CD4-positive, alpha-beta T cell (primary cell): ENCODE measurements around the gene KMT2B. TPM values are rescaled to one million over a fixed set of nuclear protein-coding genes. Genes with fewer than 3 reads are reported as not detected.
"Not testable (repeated sequence)": the region's sequence is repeated elsewhere in the genome, so short reads cannot be mapped to it uniquely, and the experiment has no call there.

Source experiments
- ATAC-seq: fragments of 200-7000 bp; cut with Tn5 transposase; one replicate; pipeline ENCODE4 v1.10.0; 2022; ENCODE audit warnings: mild to moderate bottlenecking; ENCODE audit not compliant: poor library complexity
- CTCF ChIA-PET: fragments of 350-600 bp; sonication (Branson Sonifier 250); formaldehyde crosslinking; loops from one replicate; lab custom pipeline; 2021; ENCODE audit warnings: antibody characterized with exemption, inconsistent platforms; lab: Charles Lee
- POLR2A ChIA-PET: fragments of 350-600 bp; sonication (Branson Sonifier 250); formaldehyde crosslinking; loops from one replicate; lab custom pipeline; 2021; ENCODE audit warnings: antibody characterized with exemption, inconsistent platforms; lab: Charles Lee
- DNase-seq, 14 experiments: peaks; one replicate each; pipeline ENCODE4 v3.0.0-alpha.2; 2013 to 2020; ENCODE audit warnings: mixed read lengths in 2 of 14
- H3K27ac ChIP-seq, 2 donors: one replicate each; pipeline versions ENCODE4 v1.5.1 to v1.7.0; 2013; ENCODE audit warnings: low read length in 2 of 2, low read depth in 1 of 2, mild to moderate bottlenecking in 1 of 2
- H3K27me3 ChIP-seq, 2 experiments: 1 replicate in 1 of 2; 2 replicates in 1 of 2; pipeline versions ENCODE4 v1.6.1 to v1.7.0; 2013; ENCODE audit warnings: low read length in 2 of 2, control low read depth in 1 of 2, mild to moderate bottlenecking in 1 of 2, moderate library complexity in 1 of 2; ENCODE audit not compliant: insufficient read depth in 2 of 2, control insufficient read depth in 1 of 2
- H3K36me3 ChIP-seq: one replicate; pipeline ENCODE4 v1.6.1; 2013; ENCODE audit warnings: low read length, control low read depth; ENCODE audit not compliant: insufficient read depth
- H3K4me1 ChIP-seq: one replicate; pipeline ENCODE4 v1.6.1; 2013; ENCODE audit warnings: low read length, control low read depth; ENCODE audit not compliant: insufficient read depth
- H3K4me3 ChIP-seq: one replicate; pipeline ENCODE4 v1.5.1; 2013; ENCODE audit warnings: mild to moderate bottlenecking, low read length, moderate library complexity
- H3K9me3 ChIP-seq, 2 experiments: 1 replicate in 1 of 2; 2 replicates in 1 of 2; pipeline versions ENCODE4 v1.6.1 to v1.7.0; 2013; ENCODE audit warnings: low read length in 2 of 2, mild to moderate bottlenecking in 2 of 2, control low read depth in 1 of 2, moderate library complexity in 1 of 2; ENCODE audit not compliant: control insufficient read depth in 1 of 2, insufficient read depth in 1 of 2
- H3K27ac Mint-ChIP-seq: one replicate; pipeline ENCODE4 v1.8.0; 2020; ENCODE audit warnings: mixed read lengths
- H3K27me3 Mint-ChIP-seq: one replicate; pipeline ENCODE4 v1.8.0; 2021; ENCODE audit warnings: mixed read lengths
- H3K36me3 Mint-ChIP-seq: one replicate; pipeline ENCODE4 v1.8.0; 2021; ENCODE audit warnings: low read depth, mixed read lengths
- H3K4me1 Mint-ChIP-seq: one replicate; pipeline ENCODE4 v1.8.0; 2021; ENCODE audit warnings: low read depth, mixed read lengths
- H3K4me3 Mint-ChIP-seq: one replicate; pipeline ENCODE4 v1.8.0; 2020; ENCODE audit warnings: mild to moderate bottlenecking, mixed read lengths
- H3K9me3 Mint-ChIP-seq: one replicate; pipeline ENCODE4 v1.8.0; 2020; ENCODE audit warnings: mixed read lengths
- CTCF ChIP-seq: fragments of 200-600 bp; IDR thresholded peaks from one replicate; pipeline ENCODE4 v1.8.0; 2022; ENCODE audit warnings: antibody characterized with exemption, mild to moderate bottlenecking
- intact Hi-C, 2 experiments: fragments of 100-400 bp; cut with DNase I in 1 of 2; cut with micrococcal nuclease in 1 of 2; formaldehyde crosslinking; loops; one replicate each; pipeline versions ENCODE4 v1.15.1 to v1.9.0; 2023 to 2025; cut with DNase I, micrococcal nuclease
- total RNA-seq, 174 experiments: library from RNA in 2 of 174; stranded (reverse) in 2 of 174; gene quantifications; one replicate each; pipeline ENCODE4 v1.2.3 and lab custom pipeline; 2021 to 2026

Gene KMT2B
- total RNA-seq, 2 experiments from 2014 or later: 59.4 to 59.7 TPM

GRCh38 chr19:35723671-35724070 lies 5.9 kb downstream of the KMT2B start:
- no peaks in the 10 kb centered on the region for H3K27me3 ChIP-seq
- H3K36me3 Mint-ChIP-seq: peaks cover 87% of the 10 kb centered on the region
- peaks cover 13% of the 10 kb centered on the region for H3K4me1 ChIP-seq
- TF ChIP-seq CTCF: no peak
- no peak for ATAC-seq
- H3K9me3 Mint-ChIP-seq: no peaks in the 10 kb centered on the region
- H3K27me3 Mint-ChIP-seq: no peaks in the 10 kb centered on the region
- peaks cover 88% of the 10 kb centered on the region for H3K36me3 ChIP-seq
- POLR2A ChIA-PET: no interaction called here
- intact Hi-C loops: no loop called here
- H3K27ac ChIP-seq: no peak overlapping the region
- H3K4me3 Mint-ChIP-seq: no peak overlapping the region
- H3K4me3 ChIP-seq: no peak overlapping the region
- CTCF ChIA-PET: no interaction called here
- H3K4me1 Mint-ChIP-seq: peaks cover 20% of the 10 kb centered on the region
- no peak for DNase-seq
- no peak overlapping the region for H3K27ac Mint-ChIP-seq
- no peaks in the 10 kb centered on the region for H3K9me3 ChIP-seq

GRCh38 chr19:35724132-35724531 lies 6.3 kb downstream of the KMT2B start:
- H3K27me3 Mint-ChIP-seq: not testable (repeated sequence)
- H3K36me3 Mint-ChIP-seq: peaks cover 90% of the 10 kb centered on the region

GRCh38 chr19:35724560-35724959 lies 6.8 kb downstream of the KMT2B start:
- no peaks in the 10 kb centered on the region for H3K27me3 Mint-ChIP-seq
- H3K9me3 Mint-ChIP-seq: no peaks in the 10 kb centered on the region
- no peak overlapping the region for H3K27ac ChIP-seq
- H3K4me3 ChIP-seq: no peak overlapping the region
- ChIA-PET CTCF (no interaction called here), POLR2A (no interaction called here)
- H3K4me1 ChIP-seq: peaks cover 5% of the 10 kb centered on the region
- H3K27ac Mint-ChIP-seq: no peak overlapping the region
- peaks cover 96% of the 10 kb centered on the region for H3K36me3 ChIP-seq
- H3K27me3 ChIP-seq: no peaks in the 10 kb centered on the region
- DNase-seq: no peak
- peaks cover 11% of the 10 kb centered on the region for H3K4me1 Mint-ChIP-seq
- H3K4me3 Mint-ChIP-seq: no peak overlapping the region
- no peak for ATAC-seq
- H3K9me3 ChIP-seq: no peaks in the 10 kb centered on the region
- peaks cover 90% of the 10 kb centered on the region for H3K36me3 Mint-ChIP-seq
- intact Hi-C loops: no loop called here
- TF ChIP-seq CTCF: no peak

More at GRCh38 chr19:35724132-35724531, 6.3 kb downstream of the KMT2B start:
- DNase-seq, H3K27ac ChIP-seq, H3K4me3 Mint-ChIP-seq, H3K9me3 Mint-ChIP-seq, H3K27ac Mint-ChIP-seq, H3K9me3 ChIP-seq, intact Hi-C loops, CTCF ChIA-PET, H3K4me1 ChIP-seq, H3K4me3 ChIP-seq, H3K27me3 ChIP-seq, POLR2A ChIA-PET, ATAC-seq: not testable (repeated sequence)
- H3K36me3 ChIP-seq: peaks cover 93% of the 10 kb centered on the region
- peaks cover 15% of the 10 kb centered on the region for H3K4me1 Mint-ChIP-seq

GRCh38 chr19:35725216-35725861 lies 7.5 kb downstream of the KMT2B start:
- POLR2A ChIA-PET: no interaction called here
- no peaks in the 10 kb centered on the region for H3K9me3 ChIP-seq

More at GRCh38 chr19:35725216-35725861, 7.5 kb downstream of the KMT2B start:
- DNase-seq (no peak), ATAC-seq (no peak)
- H3K4me1 Mint-ChIP-seq: peaks cover 6% of the 10 kb centered on the region
- H3K27me3 Mint-ChIP-seq: no peaks in the 10 kb centered on the region
- H3K4me3 Mint-ChIP-seq: no peak overlapping the region
- H3K27ac ChIP-seq: no peak overlapping the region
- CTCF ChIA-PET: no interaction called here
- intact Hi-C loops: no loop called here
- H3K4me1 ChIP-seq: no peaks in the 10 kb centered on the region
- H3K4me3 ChIP-seq: no peak overlapping the region
- H3K36me3 Mint-ChIP-seq: peaks cover 95% of the 10 kb centered on the region
- H3K36me3 ChIP-seq: peaks cover 96% of the 10 kb centered on the region
- H3K9me3 Mint-ChIP-seq: no peaks in the 10 kb centered on the region
- no peak overlapping the region for H3K27ac Mint-ChIP-seq
- no peaks in the 10 kb centered on the region for H3K27me3 ChIP-seq
- no peak for TF ChIP-seq CTCF
